DMS114 treated with DMSO at 0.1 percent for 48 hours (cell line): ENCODE data around the gene TSPAN4.

Experiments
- DNase-seq: peaks from one replicate; lab custom pipeline; 2025; ENCODE audit not compliant: unreplicated experiment; lab: John Stamatoyannopoulos, UW

The TSPAN4 gene

DNA sequence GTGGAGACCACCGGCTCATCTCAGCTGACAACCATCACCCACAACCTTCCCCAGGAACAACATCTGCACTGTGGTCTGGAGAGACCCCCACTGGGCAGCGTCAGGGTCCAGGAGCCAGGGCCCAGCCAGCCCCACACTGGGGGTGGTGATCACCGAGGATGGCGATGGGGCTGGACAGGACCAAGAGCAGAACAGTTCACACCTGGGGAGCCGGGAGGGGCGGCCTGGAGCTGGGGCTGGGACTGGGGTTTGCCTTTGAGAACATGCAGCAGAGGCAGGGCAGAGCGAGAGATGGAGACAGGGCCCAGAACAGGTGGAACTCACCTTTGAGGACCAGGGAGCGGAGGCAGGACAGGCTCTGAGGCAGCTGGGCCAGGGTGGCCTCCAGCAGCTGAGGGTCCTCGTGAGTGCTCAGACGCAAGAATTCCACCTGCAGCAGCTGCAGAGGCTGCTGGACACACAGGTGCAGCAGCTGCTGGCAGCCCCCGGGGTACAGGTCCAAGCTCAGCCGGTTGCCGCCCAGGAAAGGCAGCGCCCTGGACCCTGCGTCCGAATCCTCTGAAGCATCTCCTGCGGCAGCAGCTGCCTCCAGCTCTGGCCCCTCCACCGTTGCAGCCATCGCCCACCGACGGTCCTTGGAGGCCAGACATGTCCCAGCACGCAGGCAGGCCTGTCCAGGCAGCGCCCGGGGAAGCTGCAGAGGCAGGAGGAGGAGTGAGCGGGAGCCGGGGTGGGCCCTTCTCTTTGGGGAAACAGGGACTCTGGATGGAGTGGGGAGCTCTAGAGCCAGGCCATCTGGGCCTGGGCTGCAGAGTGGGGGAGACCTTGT lies 38.7 kb upstream of the TSPAN4 start:
- no peak for DNase-seq

DNA sequence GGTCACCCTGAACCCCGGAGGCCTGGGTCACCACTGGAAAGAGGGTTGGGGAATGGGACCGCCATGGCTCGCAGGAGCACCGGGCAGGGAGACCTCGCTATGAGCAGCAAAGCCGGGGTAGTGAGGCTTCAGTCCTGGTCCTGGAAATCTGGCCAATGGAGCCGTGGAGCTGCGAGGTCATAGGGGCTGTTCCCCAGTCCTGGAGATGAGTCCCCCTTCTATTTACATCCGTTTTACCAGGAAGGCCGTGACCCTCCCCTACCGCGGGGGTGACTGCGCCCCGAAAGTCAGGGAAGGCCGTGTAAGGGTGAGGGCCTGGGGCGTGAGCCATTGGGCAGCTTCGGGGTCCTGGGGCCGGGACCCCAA lies 38.1 kb upstream of the TSPAN4 start:
- DNase-seq = no peak

GRCh38 chr11:808427-809286 lies 34.0 kb upstream of the TSPAN4 start:
- DNase-seq = no peak

- DNase-seq = peak; percentile 86
Measured at GRCh38 chr11:809287-810039, 33.2 kb upstream of the TSPAN4 start, which contains the start of gene RPLP2. Gene RPLP2, plus strand, starts transcription at chr11:809967. Its CDS starts 268 bp downstream, at chr11:810235.

- no peak for DNase-seq
Measured at GRCh38 chr11:810040-810567, 32.5 kb upstream of the TSPAN4 start.

DNA sequence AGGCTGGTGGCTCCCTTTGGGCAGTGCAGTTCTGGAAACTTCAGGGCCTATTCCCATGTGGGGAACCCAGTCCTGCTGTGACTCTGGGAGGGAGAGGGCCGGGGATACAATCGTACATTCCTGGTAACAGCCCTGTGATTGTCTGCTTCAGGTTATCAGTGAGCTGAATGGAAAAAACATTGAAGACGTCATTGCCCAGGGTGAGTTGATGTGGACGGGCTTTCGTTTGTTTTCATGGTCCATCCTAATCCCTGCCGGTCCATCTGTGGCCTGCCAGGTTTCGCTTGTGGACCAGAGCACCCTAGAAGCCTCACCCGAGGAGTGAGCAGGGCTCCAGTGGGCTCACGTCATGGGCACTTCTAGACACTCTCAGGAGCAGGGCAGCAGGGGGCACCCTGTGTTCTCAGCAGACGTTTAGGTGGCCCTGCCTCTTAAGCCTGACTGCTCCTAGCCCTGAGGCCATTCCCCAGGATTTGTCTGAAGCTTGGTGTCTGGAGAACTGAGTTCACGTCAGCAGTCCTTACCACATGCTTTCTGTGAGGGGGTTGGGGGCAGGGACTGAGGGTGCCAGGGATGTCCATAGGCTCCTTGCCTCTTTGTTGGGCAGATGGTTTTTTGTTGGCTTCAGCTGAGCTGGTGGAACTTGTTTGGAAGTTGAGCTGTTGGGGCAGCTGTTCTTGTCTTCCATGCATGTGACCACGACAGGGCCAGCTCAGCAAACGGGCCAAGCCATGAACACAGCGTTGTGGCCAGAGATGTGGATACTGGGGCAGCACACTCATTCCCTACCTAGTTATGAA lies 31.0 kb upstream of the TSPAN4 start:
- DNase-seq = no peak

DNA sequence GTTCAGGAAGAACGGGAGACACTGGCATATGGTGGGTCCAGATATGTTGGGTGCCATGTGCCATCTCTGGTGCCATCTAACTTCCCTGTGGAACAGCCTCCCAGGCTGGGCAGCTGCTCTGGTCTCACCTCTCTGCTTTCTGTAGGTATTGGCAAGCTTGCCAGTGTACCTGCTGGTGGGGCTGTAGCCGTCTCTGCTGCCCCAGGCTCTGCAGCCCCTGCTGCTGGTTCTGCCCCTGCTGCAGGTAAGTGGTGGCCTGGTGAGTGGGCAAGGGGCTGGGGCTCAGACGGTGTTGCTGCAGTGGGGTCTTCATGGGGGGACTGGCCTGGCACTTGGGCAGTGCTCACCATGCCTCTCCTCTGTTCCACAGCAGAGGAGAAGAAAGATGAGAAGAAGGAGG lies 30.3 kb upstream of the TSPAN4 start:
- DNase-seq = no peak

GRCh38 chr11:813072-813455 lies 29.6 kb upstream of the TSPAN4 start:
- no peak for DNase-seq

DNA sequence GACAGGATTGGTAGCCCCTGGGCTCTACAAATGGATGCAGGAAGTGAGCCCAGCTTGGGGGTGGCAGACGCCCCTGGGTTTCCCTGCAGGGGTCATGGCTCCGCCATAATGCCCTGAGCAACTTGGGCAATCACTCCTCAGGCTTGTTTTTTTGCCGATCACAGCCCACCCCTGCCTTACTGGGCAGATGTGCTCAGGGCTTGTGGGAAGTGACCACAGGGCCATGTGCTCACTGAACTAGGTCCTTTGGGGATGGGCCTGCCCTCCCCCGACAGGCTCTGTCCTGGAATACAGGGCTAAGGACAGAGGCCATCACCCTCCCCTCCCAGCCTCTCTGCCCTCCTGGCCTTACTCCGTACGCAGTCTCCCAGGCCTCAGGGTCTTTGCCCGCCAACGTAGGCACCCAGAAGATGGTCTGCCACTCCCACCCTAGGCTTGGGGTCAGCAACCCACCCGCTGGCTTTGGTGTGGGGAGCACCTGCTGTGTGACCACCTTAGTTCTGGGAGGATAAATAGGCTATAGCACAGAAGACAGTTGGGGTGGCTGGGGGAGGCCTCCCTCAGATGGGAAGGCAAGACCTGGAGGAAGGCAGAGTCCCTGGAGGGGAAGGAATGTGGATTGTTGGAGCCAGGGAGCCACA lies 29.1 kb upstream of the TSPAN4 start:
- DNase-seq = no peak

- DNase-seq = no peak
Measured at GRCh38 chr11:815675-816432, 26.8 kb upstream of the TSPAN4 start.

DNA sequence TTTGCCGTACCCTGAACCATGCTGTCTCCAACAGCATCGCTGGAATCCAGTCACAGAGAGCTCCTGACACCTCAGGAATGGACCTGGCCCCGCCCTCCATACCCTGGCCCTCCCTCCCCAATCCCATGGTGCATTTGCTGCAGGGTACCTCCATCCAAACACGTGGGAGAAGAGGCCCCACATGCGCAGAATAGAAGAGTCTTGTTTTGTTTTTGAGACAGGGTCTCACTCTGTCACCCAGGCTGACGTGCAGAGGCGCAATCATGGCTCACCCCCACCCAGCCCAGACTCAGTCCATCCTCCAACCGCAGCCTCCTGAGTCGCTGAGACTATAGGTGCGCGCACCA lies 26.2 kb upstream of the TSPAN4 start:
- DNase-seq = no peak

DNA sequence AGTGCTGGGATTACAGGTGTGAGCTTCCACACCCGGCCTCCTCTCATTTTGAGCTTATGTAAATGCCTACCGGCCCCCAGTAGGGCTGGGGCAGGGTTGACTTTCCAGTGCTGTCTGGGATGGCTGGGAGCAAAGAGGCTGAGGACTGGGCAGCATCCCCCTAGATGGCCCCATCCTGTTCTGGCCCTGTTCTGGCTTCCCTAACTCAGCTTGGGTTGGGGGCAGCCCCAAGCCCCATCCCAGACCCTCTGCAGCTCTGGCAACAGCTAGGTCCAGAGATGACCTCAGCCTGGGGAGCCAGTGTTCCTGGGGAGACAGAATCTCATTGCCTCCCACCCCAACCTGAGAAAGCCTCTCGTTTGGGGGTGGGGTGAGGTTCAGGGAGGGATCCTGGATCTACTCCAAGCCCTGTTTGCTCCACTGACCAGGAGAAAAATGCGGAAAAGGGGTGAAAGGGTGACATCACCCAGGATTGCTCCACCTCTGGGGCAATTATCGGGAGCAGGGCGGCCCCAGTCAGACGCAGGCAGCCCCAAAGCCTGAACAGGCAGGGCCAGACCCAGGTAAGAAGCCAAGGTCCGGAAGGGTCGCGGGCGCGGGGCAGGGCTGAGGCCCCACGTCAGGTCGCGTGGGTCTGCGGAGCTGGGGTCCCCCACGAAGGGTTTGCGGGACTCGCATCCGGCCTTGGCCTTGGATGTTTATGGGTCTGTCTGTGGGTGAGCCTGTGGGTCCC lies 24.1 kb upstream of the TSPAN4 start, which contains the start of gene PNPLA2:
Gene PNPLA2 (plus strand): TSS at position 519 of the 733 bp plus-strand sequence. CDS start 805 bp downstream, outside the sequence.
- DNase-seq = no peak

- DNase-seq = peak; percentile 26
Measured at GRCh38 chr11:819129-819931, 23.3 kb upstream of the TSPAN4 start.

- DNase-seq = no peak
Measured at GRCh38 chr11:819943-820649, 22.6 kb upstream of the TSPAN4 start.

DNA sequence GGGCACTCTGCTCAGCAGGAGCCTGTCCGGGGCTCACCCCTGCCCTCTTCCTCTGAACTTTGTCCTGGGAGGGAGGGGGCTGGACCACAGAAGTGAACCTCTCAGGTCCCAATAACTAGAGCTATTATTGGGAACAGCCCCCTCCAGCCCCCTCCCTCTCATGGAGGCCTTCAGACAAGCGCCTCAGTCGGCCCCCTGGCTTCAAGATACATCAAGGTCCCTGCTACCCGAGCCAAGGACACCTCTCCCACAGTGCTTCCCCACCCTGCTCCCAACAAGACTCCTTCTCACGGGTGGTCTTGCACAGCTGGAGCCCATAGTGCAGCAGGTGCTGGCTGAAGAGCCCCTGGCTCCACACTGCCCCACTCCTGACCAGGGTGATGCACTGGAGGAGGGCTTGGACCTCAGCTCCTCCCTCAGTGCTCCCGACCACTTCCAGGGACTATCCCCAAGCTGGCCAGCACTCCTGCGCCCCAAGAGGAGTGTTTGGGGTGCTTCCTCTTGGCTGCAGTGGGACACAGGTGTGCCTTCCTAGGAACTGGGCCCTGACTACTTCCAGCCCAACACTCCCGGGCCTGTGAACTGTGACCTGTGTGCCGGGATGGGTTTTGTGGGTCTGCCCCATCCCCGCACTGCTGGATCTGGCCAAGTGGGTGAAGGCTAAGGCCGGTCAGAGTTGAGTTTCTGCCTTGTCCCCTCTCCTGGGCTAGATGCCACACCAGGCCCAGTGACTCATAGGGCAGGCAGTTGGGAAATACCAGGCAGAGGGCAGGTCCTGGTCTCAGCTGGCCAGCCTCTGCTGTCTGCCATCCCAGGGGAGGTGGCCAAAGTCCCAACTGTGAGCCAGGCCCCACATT lies 21.8 kb upstream of the TSPAN4 start:
- DNase-seq = no peak
